Measurements from ENCODE around the gene MBOAT1.

- TF ChIP-seq SMC3 (IDR thresholded peaks at IDR 0.05; ENCODE audit: low read depth, low read length) (no peak), FOXM1 (IDR thresholded peaks at IDR 0.05; ENCODE audit: low read depth) (no peak)
Observed at GRCh38 chr6:20178327-20178726, 33.9 kb downstream of the MBOAT1 start.

Measured in SK-N-SH (cell line).